CD8-positive, alpha-beta memory T cell (primary cell): Measurements from ENCODE around the gene STIM1. TPM values are rescaled to one million over a fixed set of nuclear protein-coding genes. Genes with fewer than 3 reads are reported as not detected.

Experiments used
- CTCF ChIA-PET: fragments of 350-600 bp; sonication (Branson Sonifier 250); formaldehyde crosslinking; loops from one replicate; lab custom pipeline; 2021; ENCODE audit warnings: antibody characterized with exemption; lab: Charles Lee
- POLR2A ChIA-PET: fragments of 350-600 bp; sonication (Branson Sonifier 250); formaldehyde crosslinking; loops from one replicate; lab custom pipeline; 2021; ENCODE audit warnings: antibody characterized with exemption; lab: Charles Lee
- DNase-seq, 5 donors: peaks; one replicate each; pipeline versions ENCODE4 v3.0.0 to v3.0.0-alpha.2; 2020 to 2022; ENCODE audit warnings: mixed read lengths in 1 of 5
- H3K27ac ChIP-seq: one replicate; pipeline ENCODE4 v1.7.0; 2013; ENCODE audit warnings: low read depth, mild to moderate bottlenecking, low read length, moderate library complexity
- H3K27me3 ChIP-seq: 2 replicates; pipeline ENCODE4 v1.7.0; 2013; ENCODE audit warnings: low read length, mild to moderate bottlenecking; ENCODE audit not compliant: insufficient read depth, poor library complexity, severe bottlenecking
- H3K36me3 ChIP-seq: 2 replicates; pipeline ENCODE4 v1.7.0; 2013; ENCODE audit warnings: mild to moderate bottlenecking, low read length, moderate library complexity; ENCODE audit not compliant: insufficient read depth
- H3K4me1 ChIP-seq: 2 replicates; pipeline ENCODE4 v1.7.0; 2013; ENCODE audit warnings: mild to moderate bottlenecking, low read length, moderate library complexity; ENCODE audit not compliant: insufficient read depth
- H3K4me3 ChIP-seq: 2 replicates; pipeline ENCODE4 v1.7.0; 2013; ENCODE audit warnings: mild to moderate bottlenecking, low read length
- H3K9me3 ChIP-seq: 2 replicates; pipeline ENCODE4 v1.7.0; 2013; ENCODE audit warnings: mild to moderate bottlenecking, low read length
- H3K27ac Mint-ChIP-seq, 8 donors: one replicate each; pipeline ENCODE4 v1.8.0; 2020 to 2021; ENCODE audit warnings: mixed read lengths in 8 of 8, mild to moderate bottlenecking in 6 of 8, inconsistent platforms in 3 of 8, moderate library complexity in 3 of 8
- H3K27me3 Mint-ChIP-seq, 2 donors: one replicate each; pipeline ENCODE4 v1.8.0; 2020 to 2021; ENCODE audit warnings: mixed read lengths in 2 of 2, mild to moderate bottlenecking in 1 of 2, moderate library complexity in 1 of 2
- H3K36me3 Mint-ChIP-seq, 3 donors: one replicate each; pipeline ENCODE4 v1.8.0; 2020 to 2021; ENCODE audit warnings: mixed read lengths in 3 of 3, inconsistent platforms in 1 of 3, mild to moderate bottlenecking in 1 of 3
- H3K4me1 Mint-ChIP-seq, 3 donors: one replicate each; pipeline ENCODE4 v1.8.0; 2020 to 2021; ENCODE audit warnings: mixed read lengths in 3 of 3, inconsistent platforms in 1 of 3, mild to moderate bottlenecking in 1 of 3
- H3K4me3 Mint-ChIP-seq, 7 donors: one replicate each; pipeline ENCODE4 v1.8.0; 2020 to 2021; ENCODE audit warnings: mixed read lengths in 7 of 7, mild to moderate bottlenecking in 6 of 7, moderate library complexity in 4 of 7, inconsistent platforms in 2 of 7
- H3K9me3 Mint-ChIP-seq, 5 donors: one replicate each; pipeline ENCODE4 v1.8.0; 2020 to 2022; ENCODE audit warnings: mixed read lengths in 5 of 5, mild to moderate bottlenecking in 3 of 5, moderate library complexity in 2 of 5, inconsistent platforms in 1 of 5
- polyA plus RNA-seq: library from polyadenylated mRNA; unstranded; fragments of 300-500 nt; fragmentation: Illumina TruSeq; gene quantifications from one replicate; pipeline ENCODE4 v1.2.3, GENCODE V29; 2021
- total RNA-seq, 2 experiments: library from RNA; stranded (reverse); gene quantifications; one replicate each; pipeline ENCODE4 v1.2.3, GENCODE V29; 2021

The STIM1 gene
- total and polyA plus RNA-seq, 3 experiments from 2014 or later: 43.8 to 46.0 (median 45.6) TPM

- H3K4me1 ChIP-seq: peaks cover 55% of the 10 kb centered on the region
- ChIA-PET POLR2A (interaction anchor here (0.7 to 1.9 kb wide), 2 partner anchors 15 to 210 kb away, joined by 4 to 8 read pairs; partner anchors contain the start of gene STIM1), CTCF (interaction anchor here (0.8 to 12.6 kb wide), 4 partner anchors 10 to 237 kb away, joined by 3 to 407 read pairs (median 6); partner anchors contain the start of gene STIM1)
- H3K9me3 ChIP-seq: no peaks in the 10 kb centered on the region
- Mint-ChIP-seq H3K36me3 (peaks cover 0 to 39% (median 13%) of the 10 kb centered on the region in 3 donors), H3K4me1 (peaks cover 59 to 75% (median 73%) of the 10 kb centered on the region in 3 donors), H3K9me3 (no peaks in the 10 kb centered on the region), H3K27ac (peak overlapping the region; percentile 21 to 92 (median 74)), H3K27me3 (no peaks in the 10 kb centered on the region), H3K4me3 (peak overlapping the region in 1 of 7 donors; percentile 3)
- DNase-seq: no peak
- no peaks in the 10 kb centered on the region for H3K27me3 ChIP-seq
- H3K27ac ChIP-seq: no peak overlapping the region
- H3K4me3 ChIP-seq: no peak overlapping the region
- peaks cover 15% of the 10 kb centered on the region for H3K36me3 ChIP-seq
These were observed 210.3 kb downstream of the STIM1 start for GRCh38 chr11:4065601-4066377.

GRCh38 chr11:4066910-4067309 lies 211.4 kb downstream of the STIM1 start:
- no peaks in the 10 kb centered on the region for H3K27me3 Mint-ChIP-seq
- Histone ChIP-seq H3K36me3 (peaks cover 7% of the 10 kb centered on the region), H3K27ac (no peak overlapping the region), H3K9me3 (no peaks in the 10 kb centered on the region), H3K27me3 (no peaks in the 10 kb centered on the region), H3K4me1 (peaks cover 57% of the 10 kb centered on the region), H3K4me3 (no peak overlapping the region)
- H3K36me3 Mint-ChIP-seq: peaks cover 0 to 36% (median 6%) of the 10 kb centered on the region in 3 donors
- ChIA-PET CTCF (interaction anchor here (1.3 to 12.6 kb wide), 3 partner anchors 125 to 258 kb away, joined by 3 to 407 read pairs (median 4); partner anchors contain the start of gene STIM1), POLR2A (interaction anchor here (1.9 kb wide), 1 partner anchor 211 kb away, joined by 8 read pairs; the partner anchor contains the start of gene STIM1)
- peak overlapping the region in 2 of 7 donors; percentile 1 to 5 for H3K4me3 Mint-ChIP-seq
- H3K9me3 Mint-ChIP-seq: no peaks in the 10 kb centered on the region
- DNase-seq: no peak
- H3K27ac Mint-ChIP-seq: peak overlapping the region; percentile 21 to 92 (median 72)
- peaks cover 60 to 75% (median 74%) of the 10 kb centered on the region in 3 donors for H3K4me1 Mint-ChIP-seq

GRCh38 chr11:4068962-4069361 lies 213.5 kb downstream of the STIM1 start:
- DNase-seq: no peak
- Mint-ChIP-seq H3K36me3 (peaks cover 0 to 39% (median 7%) of the 10 kb centered on the region in 3 donors), H3K27me3 (no peaks in the 10 kb centered on the region), H3K9me3 (no peaks in the 10 kb centered on the region), H3K4me1 (peaks cover 68 to 86% (median 84%) of the 10 kb centered on the region in 3 donors), H3K4me3 (peak overlapping the region in 1 of 7 donors; percentile 33), H3K27ac (peak overlapping the region; percentile 56 to 93 (median 85))
- H3K27ac ChIP-seq: no peak overlapping the region
- no peaks in the 10 kb centered on the region for H3K27me3 ChIP-seq
- CTCF ChIA-PET: interaction anchor here (0.7 to 12.6 kb wide), 4 partner anchors 12 to 227 kb away, joined by 3 to 407 read pairs (median 4); partner anchors contain the start of gene STIM1
- H3K36me3 ChIP-seq: peaks cover 16% of the 10 kb centered on the region
- POLR2A ChIA-PET: interaction anchor here (0.8 to 1.1 kb wide), 3 partner anchors 183 to 238 kb away, joined by 3 read pairs; partner anchors contain the start of gene STIM1
- H3K9me3 ChIP-seq: no peaks in the 10 kb centered on the region
- peaks cover 72% of the 10 kb centered on the region for H3K4me1 ChIP-seq
- no peak overlapping the region for H3K4me3 ChIP-seq

GRCh38 chr11:4071325-4071724 lies 215.9 kb downstream of the STIM1 start:
- H3K36me3 ChIP-seq: peaks cover 22% of the 10 kb centered on the region
- H3K27ac Mint-ChIP-seq: peak overlapping the region in 6 of 8 donors; percentile 53 to 92 (median 78)
- H3K4me3 Mint-ChIP-seq: no peak overlapping the region
- no peaks in the 10 kb centered on the region for H3K27me3 Mint-ChIP-seq
- POLR2A ChIA-PET: interaction anchor here (1.0 to 4.3 kb wide), 2 partner anchors 216 to 219 kb away, joined by 4 to 20 read pairs; partner anchors contain the start of gene STIM1
- CTCF ChIA-PET: interaction anchor here (1.1 to 12.6 kb wide), 13 partner anchors 7 to 299 kb away, joined by 3 to 407 read pairs (median 13); partner anchors contain the start of genes PGAP2, RHOG, RRM1 and STIM1
- H3K4me1 ChIP-seq: peaks cover 53% of the 10 kb centered on the region
- H3K9me3 ChIP-seq: no peaks in the 10 kb centered on the region
- no peak overlapping the region for H3K27ac ChIP-seq
- H3K4me3 ChIP-seq: no peak overlapping the region
- no peak for DNase-seq
- no peaks in the 10 kb centered on the region for H3K27me3 ChIP-seq
- H3K36me3 Mint-ChIP-seq: peaks cover 0 to 47% (median 7%) of the 10 kb centered on the region in 3 donors
- peaks cover 47 to 68% (median 60%) of the 10 kb centered on the region in 3 donors for H3K4me1 Mint-ChIP-seq
- no peaks in the 10 kb centered on the region for H3K9me3 Mint-ChIP-seq

GRCh38 chr11:4071914-4072313 lies 216.4 kb downstream of the STIM1 start:
- POLR2A ChIA-PET: interaction anchor here (1.0 to 4.3 kb wide), 5 partner anchors 217 to 274 kb away, joined by 3 to 20 read pairs (median 11); partner anchors contain the start of genes RHOG and STIM1
- H3K27ac Mint-ChIP-seq: peak overlapping the region; percentile 51 to 92 (median 70)

GRCh38 chr11:4072668-4073285 lies 217.3 kb downstream of the STIM1 start:
- no peak overlapping the region for H3K27ac ChIP-seq
- no peaks in the 10 kb centered on the region for H3K27me3 ChIP-seq
- peak; percentile 21 to 70 (median 68) for DNase-seq
- H3K4me1 ChIP-seq: peaks cover 44% of the 10 kb centered on the region
- H3K4me3 Mint-ChIP-seq: no peak overlapping the region
- H3K36me3 Mint-ChIP-seq: peaks cover 0 to 47% (median 7%) of the 10 kb centered on the region in 3 donors
- no peaks in the 10 kb centered on the region for H3K9me3 ChIP-seq
- H3K36me3 ChIP-seq: peaks cover 22% of the 10 kb centered on the region
- H3K27me3 Mint-ChIP-seq: no peaks in the 10 kb centered on the region
- ChIA-PET CTCF (interaction anchor here (0.7 to 12.6 kb wide), 58 partner anchors 9 to 391 kb away, joined by 3 to 407 read pairs (median 5); partner anchors contain the start of genes NUP98, PGAP2, RHOG and RRM1), POLR2A (interaction anchor here (0.6 to 4.3 kb wide), 5 partner anchors 214 to 275 kb away, joined by 3 to 20 read pairs (median 11); partner anchors contain the start of genes RHOG and STIM1)
- no peaks in the 10 kb centered on the region for H3K9me3 Mint-ChIP-seq
- peaks cover 42 to 63% (median 57%) of the 10 kb centered on the region in 3 donors for H3K4me1 Mint-ChIP-seq
- H3K27ac Mint-ChIP-seq: peak overlapping the region; percentile 51 to 92 (median 83)
- H3K4me3 ChIP-seq: no peak overlapping the region

More at GRCh38 chr11:4071914-4072313, 216.4 kb downstream of the STIM1 start:
- Histone ChIP-seq H3K4me1 (peaks cover 52% of the 10 kb centered on the region), H3K36me3 (peaks cover 22% of the 10 kb centered on the region), H3K27me3 (no peaks in the 10 kb centered on the region), H3K27ac (no peak overlapping the region), H3K4me3 (no peak overlapping the region), H3K9me3 (no peaks in the 10 kb centered on the region)
- H3K9me3 Mint-ChIP-seq: no peaks in the 10 kb centered on the region
- CTCF ChIA-PET: interaction anchor here (0.8 to 12.6 kb wide), 35 partner anchors 8 to 318 kb away, joined by 3 to 407 read pairs (median 7); partner anchors contain the start of genes NUP98, PGAP2, RHOG and RRM1
- no peak for DNase-seq
- no peaks in the 10 kb centered on the region for H3K27me3 Mint-ChIP-seq
- H3K4me3 Mint-ChIP-seq: no peak overlapping the region
- H3K4me1 Mint-ChIP-seq: peaks cover 47 to 68% (median 60%) of the 10 kb centered on the region in 3 donors
- H3K36me3 Mint-ChIP-seq: peaks cover 0 to 48% (median 7%) of the 10 kb centered on the region in 3 donors

- Mint-ChIP-seq H3K27me3 (no peaks in the 10 kb centered on the region), H3K4me3 (no peak overlapping the region), H3K27ac (peak overlapping the region in 3 of 8 donors; percentile 15 to 84 (median 66)), H3K36me3 (peaks cover 0 to 46% (median 7%) of the 10 kb centered on the region in 3 donors), H3K9me3 (no peaks in the 10 kb centered on the region), H3K4me1 (peaks cover 32 to 53% (median 48%) of the 10 kb centered on the region in 3 donors)
- POLR2A ChIA-PET: interaction anchor here (2.5 to 4.3 kb wide), 2 partner anchors 219 to 225 kb away, joined by 20 read pairs; partner anchors contain the start of gene STIM1
- H3K4me3 ChIP-seq: no peak overlapping the region
- no peaks in the 10 kb centered on the region for H3K27me3 ChIP-seq
- no peaks in the 10 kb centered on the region for H3K9me3 ChIP-seq
- DNase-seq: no peak
- H3K4me1 ChIP-seq: peaks cover 29% of the 10 kb centered on the region
- H3K27ac ChIP-seq: no peak overlapping the region
- H3K36me3 ChIP-seq: peaks cover 22% of the 10 kb centered on the region
- CTCF ChIA-PET: interaction anchor here (1.3 to 12.6 kb wide), 12 partner anchors 15 to 286 kb away, joined by 4 to 407 read pairs (median 12); partner anchors contain the start of genes RHOG and STIM1
These were observed 218.8 kb downstream of the STIM1 start for GRCh38 chr11:4074266-4074665.
